Pancreas (tissue), 10 donors: ENCODE measurements around the gene PIP4K2C. TPM values are rescaled to one million over a fixed set of nuclear protein-coding genes. Genes with fewer than 3 reads are reported as not detected.

Experiments used
- ATAC-seq, 4 donors: fragments of 200-7000 bp; cut with Tn5 transposase; one replicate each; pipeline versions ENCODE4 v1.8.0 to v1.9.1; 2020; ENCODE audit warnings: mild to moderate bottlenecking in 4 of 4, moderate library complexity in 4 of 4
- DNase-seq, 6 donors: peaks; one replicate each; pipeline ENCODE4 v3.0.0-alpha.2; 2020
- FAIRE-seq: peaks from 2 replicates; lab custom pipeline; 2012; peaks lifted over from hg19 to GRCh38; lab: Jason Lieb, UNC
- H3K27ac ChIP-seq, 4 donors: fragments of 200-600 bp; sonication (generic); 1 replicate in 3 of 4; 2 replicates in 1 of 4; pipeline versions ENCODE4 v1.5.0 to v1.8.0; 2020
- H3K27me3 ChIP-seq, 4 donors: fragments of 200-600 bp; one replicate each; pipeline ENCODE4 v1.8.0; 2021
- H3K36me3 ChIP-seq, 3 donors: fragments of 200-600 bp; sonication (generic) in 1 of 3; one replicate each; pipeline versions ENCODE4 v1.5.0 to v1.8.0; 2020 to 2021
- H3K4me1 ChIP-seq, 3 donors: fragments of 200-600 bp; one replicate each; pipeline ENCODE4 v1.8.0; 2021
- H3K4me3 ChIP-seq, 4 donors: fragments of 200-600 bp; sonication (generic) in 2 of 4; one replicate each; pipeline versions ENCODE4 v1.5.0 to v1.8.0; 2020 to 2021
- H3K9me3 ChIP-seq, 4 donors: fragments of 200-600 bp; one replicate each; pipeline ENCODE4 v1.8.0; 2021
- WGBS, 2 donors: extraction: QIAGEN DNeasy Blood & Tissue Kit; methylation state at CpG; one replicate each; pipeline ENCODE4 v1.1.7; 2013; 5-methylcytosine and 5-hydroxymethylcytosine counted together
- intact Hi-C, 3 donors: fragments of 100-400 bp; cut with DNase I; formaldehyde crosslinking; loops; one replicate each; pipeline versions ENCODE4 v1.11.1 to v1.14.2; 2022
- polyA plus RNA-seq, 2 donors: library from polyadenylated mRNA; stranded (reverse); fragments of 200-250 nt; gene quantifications; one replicate each; pipeline ENCODE4 v1.2.3, GENCODE V29; 2013
- total RNA-seq, 6 donors: library from RNA; stranded (reverse); fragmentation: NEBNext Ultra II Directional in 4 of 6; extraction: Animal tissue kit (Norgen Biotek cat#: 25700) in 4 of 6; gene quantifications; one replicate each; pipeline versions ENCODE4 v1.2.1 to v1.2.4, GENCODE V29; 2021 to 2023
- TF ChIP-seq, protein P1 (sequence below), 4 donors: fragments of 200-600 bp; sonication (generic) in 3 of 4; IDR thresholded peaks; one replicate each; pipeline versions ENCODE4 v1.5.0 to v1.8.0; 2021; ENCODE audit warnings: antibody characterized with exemption in 4 of 4
- donor health status: healthy with polysubstance abuse.
- donor health status: DM: no; HTN: no; CAD: no; lungs with moderate emphysema.
- donor health status: DM: no; HTN: no; CAD: no.
- donor health status: control.
- donor health status: control.
- donor health status: Bipolar disorder and iron deficiency.
- donor health status: DM: yes; HTN: yes; CAD: no.
- donor health status: DM: no; HTN: no; CAD: no.
- donor health status: DM: no; HTN: no; CAD: no.
- donor health status: DM: yes; HTN: yes; CAD: no.

PIP4K2C gene
- total and polyA plus RNA-seq, 8 donors = 5.3 to 17.0 (median 15.4) TPM

DNA sequence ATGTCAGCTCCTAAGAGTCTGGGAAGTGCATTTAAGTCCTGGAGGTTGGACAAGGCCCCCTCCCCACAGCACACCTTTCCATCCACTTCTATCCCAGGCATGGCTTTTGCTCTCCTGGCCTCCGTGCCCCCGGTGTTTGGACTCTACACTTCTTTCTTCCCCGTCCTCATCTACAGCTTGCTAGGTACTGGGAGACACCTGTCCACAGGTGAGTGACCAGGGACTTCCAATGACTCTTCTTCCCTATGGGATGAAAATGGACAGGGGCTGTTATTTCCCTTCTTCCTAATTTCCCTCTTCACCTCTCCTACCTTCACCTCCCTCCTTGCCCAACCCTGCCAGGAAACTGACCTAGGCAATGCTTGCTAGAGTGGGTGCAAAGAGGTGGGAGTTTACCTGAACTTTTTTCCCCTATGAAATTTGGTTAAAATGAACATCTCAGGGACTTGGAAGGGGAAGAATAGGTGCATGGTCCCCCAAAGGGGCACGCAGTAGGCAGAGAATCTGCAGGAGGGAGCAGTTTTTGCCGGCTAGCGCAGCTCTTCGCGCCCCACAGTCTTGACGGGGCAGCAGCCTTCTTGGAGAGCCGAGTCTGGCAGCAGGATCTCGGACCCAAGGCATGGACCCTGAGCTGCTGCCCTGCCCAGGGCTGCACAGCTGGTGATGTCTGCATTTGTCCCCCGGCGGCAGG, 29.4 kb downstream of the PIP4K2C start:
- Histone ChIP-seq H3K36me3 (no peaks in the 10 kb centered on the region), H3K9me3 (no peaks in the 10 kb centered on the region), H3K27ac (no peak overlapping the region), H3K27me3 (peaks cover 0 to 14% (median 6%) of the 10 kb centered on the region in 4 donors), H3K4me3 (no peak overlapping the region), H3K4me1 (peaks cover 0 to 3% (median 0%) of the 10 kb centered on the region in 3 donors)
- no peak for FAIRE-seq
- ATAC-seq = no peak
- DNase-seq = no peak
- WGBS, 2 donors = 16 to 19% methylated on average over 13 of the region's 13 CpGs
- TF ChIP-seq, protein P1, sequence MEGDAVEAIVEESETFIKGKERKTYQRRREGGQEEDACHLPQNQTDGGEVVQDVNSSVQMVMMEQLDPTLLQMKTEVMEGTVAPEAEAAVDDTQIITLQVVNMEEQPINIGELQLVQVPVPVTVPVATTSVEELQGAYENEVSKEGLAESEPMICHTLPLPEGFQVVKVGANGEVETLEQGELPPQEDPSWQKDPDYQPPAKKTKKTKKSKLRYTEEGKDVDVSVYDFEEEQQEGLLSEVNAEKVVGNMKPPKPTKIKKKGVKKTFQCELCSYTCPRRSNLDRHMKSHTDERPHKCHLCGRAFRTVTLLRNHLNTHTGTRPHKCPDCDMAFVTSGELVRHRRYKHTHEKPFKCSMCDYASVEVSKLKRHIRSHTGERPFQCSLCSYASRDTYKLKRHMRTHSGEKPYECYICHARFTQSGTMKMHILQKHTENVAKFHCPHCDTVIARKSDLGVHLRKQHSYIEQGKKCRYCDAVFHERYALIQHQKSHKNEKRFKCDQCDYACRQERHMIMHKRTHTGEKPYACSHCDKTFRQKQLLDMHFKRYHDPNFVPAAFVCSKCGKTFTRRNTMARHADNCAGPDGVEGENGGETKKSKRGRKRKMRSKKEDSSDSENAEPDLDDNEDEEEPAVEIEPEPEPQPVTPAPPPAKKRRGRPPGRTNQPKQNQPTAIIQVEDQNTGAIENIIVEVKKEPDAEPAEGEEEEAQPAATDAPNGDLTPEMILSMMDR (IDR thresholded peaks at IDR 0.05) = no peak
- intact Hi-C loops = loop anchor here in 1 of 3 donors (10.0 kb wide), 1 partner anchor 46 kb away; no protein-coding TSS in a partner anchor

DNA sequence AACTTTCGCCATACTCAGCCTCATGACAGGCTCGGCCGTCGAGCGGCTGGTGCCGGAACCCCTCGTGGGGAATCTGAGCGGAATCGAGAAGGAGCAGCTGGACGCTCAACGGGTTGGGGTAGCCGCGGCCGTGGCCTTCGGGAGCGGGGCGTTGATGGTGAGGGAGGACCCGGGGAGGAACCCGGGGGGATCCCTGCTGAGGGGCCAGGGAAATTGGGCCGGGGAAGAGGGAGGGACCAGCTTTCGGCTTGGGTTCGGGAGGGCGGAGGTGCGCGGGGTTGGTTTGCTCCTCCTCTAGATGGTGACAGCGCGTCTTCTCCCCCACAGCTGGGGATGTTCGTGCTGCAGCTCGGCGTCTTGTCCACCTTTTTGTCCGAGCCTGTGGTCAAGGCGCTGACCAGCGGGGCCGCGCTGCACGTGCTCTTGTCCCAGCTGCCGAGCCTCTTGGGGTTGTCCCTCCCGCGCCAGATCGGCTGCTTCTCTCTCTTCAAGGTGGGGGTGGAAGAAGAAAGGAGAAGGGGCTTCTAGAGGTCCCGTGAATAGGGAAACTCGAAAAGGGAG, 30.0 kb downstream of the PIP4K2C start:
- DNase-seq = no peak
- H3K4me3 ChIP-seq = peak overlapping the region in 2 of 4 donors; percentile 28 to 50
- H3K9me3 ChIP-seq = no peaks in the 10 kb centered on the region
- ATAC-seq = peak; percentile 10 to 34 (median 33)
- TF ChIP-seq, protein P1 (IDR thresholded peaks at IDR 0.05) = no peak
- H3K27ac ChIP-seq = no peak overlapping the region
- no peaks in the 10 kb centered on the region for H3K36me3 ChIP-seq
- intact Hi-C loops = loop anchor here in 1 of 3 donors (10.0 kb wide), 1 partner anchor 46 kb away; no protein-coding TSS in a partner anchor
- H3K4me1 ChIP-seq = peaks cover 0 to 3% (median 0%) of the 10 kb centered on the region in 3 donors
- 3 to 6% methylated on average over 42 of the region's 42 CpGs for WGBS, 2 donors
- no peak for FAIRE-seq
- peaks cover 0 to 14% (median 6%) of the 10 kb centered on the region in 4 donors for H3K27me3 ChIP-seq

DNA sequence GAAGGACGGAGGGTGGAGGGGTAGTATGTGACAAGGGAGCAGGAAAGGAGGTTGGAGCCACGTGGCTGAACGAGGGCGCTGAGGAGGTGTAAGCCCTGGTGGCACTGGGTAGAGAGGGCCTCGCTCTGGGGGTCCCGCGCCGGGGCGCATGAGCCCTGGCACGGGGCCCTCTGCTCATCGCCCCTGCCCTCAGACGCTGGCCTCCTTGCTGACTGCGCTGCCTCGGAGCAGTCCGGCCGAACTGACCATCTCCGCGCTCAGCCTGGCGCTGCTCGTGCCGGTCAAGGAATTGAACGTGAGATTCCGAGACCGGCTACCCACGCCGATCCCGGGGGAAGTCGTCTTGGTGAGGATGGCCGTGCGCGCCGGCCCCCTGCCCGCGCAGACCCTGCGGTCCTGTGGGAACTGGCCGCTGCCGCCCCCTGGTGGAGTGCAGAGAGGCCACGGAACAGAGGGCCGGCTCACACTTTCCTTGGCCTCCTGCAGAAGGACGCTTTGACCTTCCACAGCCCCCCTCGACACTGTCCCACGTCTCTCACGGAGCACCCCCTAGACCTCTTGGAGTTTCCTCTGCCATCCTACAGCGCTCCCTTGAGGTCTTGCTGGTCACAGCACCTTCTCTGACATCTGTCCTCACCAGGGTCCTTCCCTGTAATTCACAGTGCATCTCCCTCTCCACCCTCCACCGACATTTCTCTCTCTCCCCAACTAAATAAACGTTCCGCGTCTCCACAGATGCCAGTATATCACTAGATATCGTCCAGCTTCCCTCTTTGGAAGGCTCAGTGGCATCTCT, 30.7 kb downstream of the PIP4K2C start:
- no peak for FAIRE-seq

More for the DNA sequence above, 30.7 kb downstream of the PIP4K2C start:
- DNase-seq (peak in 5 of 6 donors; percentile 48 to 89 (median 73)), ATAC-seq (peak; percentile 87 to 92 (median 92))
- H3K4me3 ChIP-seq = peak overlapping the region in 3 of 4 donors; percentile 28 to 50 (median 28)
- no peaks in the 10 kb centered on the region for H3K36me3 ChIP-seq
- no peak overlapping the region for H3K27ac ChIP-seq
- TF ChIP-seq, protein P1 (IDR thresholded peaks at IDR 0.05) = peak; percentile 84 to 91 (median 90)
- intact Hi-C loops = loop anchor here in 1 of 3 donors (10.0 kb wide), 1 partner anchor 47 kb away; no protein-coding TSS in a partner anchor
- no peaks in the 10 kb centered on the region for H3K9me3 ChIP-seq
- 1% methylated on average over 40 to 49 of the region's 49 CpGs for WGBS, 2 donors
- peaks cover 0 to 21% (median 7%) of the 10 kb centered on the region in 4 donors for H3K27me3 ChIP-seq
- peaks cover 0 to 3% (median 0%) of the 10 kb centered on the region in 3 donors for H3K4me1 ChIP-seq
